ENCODE data around the gene RPL29. TPM values are rescaled to one million over a fixed set of nuclear protein-coding genes. Genes with fewer than 3 reads are reported as not detected.

RPL29 gene
- total RNA-seq, 1 donor, result 759 TPM

DNA sequence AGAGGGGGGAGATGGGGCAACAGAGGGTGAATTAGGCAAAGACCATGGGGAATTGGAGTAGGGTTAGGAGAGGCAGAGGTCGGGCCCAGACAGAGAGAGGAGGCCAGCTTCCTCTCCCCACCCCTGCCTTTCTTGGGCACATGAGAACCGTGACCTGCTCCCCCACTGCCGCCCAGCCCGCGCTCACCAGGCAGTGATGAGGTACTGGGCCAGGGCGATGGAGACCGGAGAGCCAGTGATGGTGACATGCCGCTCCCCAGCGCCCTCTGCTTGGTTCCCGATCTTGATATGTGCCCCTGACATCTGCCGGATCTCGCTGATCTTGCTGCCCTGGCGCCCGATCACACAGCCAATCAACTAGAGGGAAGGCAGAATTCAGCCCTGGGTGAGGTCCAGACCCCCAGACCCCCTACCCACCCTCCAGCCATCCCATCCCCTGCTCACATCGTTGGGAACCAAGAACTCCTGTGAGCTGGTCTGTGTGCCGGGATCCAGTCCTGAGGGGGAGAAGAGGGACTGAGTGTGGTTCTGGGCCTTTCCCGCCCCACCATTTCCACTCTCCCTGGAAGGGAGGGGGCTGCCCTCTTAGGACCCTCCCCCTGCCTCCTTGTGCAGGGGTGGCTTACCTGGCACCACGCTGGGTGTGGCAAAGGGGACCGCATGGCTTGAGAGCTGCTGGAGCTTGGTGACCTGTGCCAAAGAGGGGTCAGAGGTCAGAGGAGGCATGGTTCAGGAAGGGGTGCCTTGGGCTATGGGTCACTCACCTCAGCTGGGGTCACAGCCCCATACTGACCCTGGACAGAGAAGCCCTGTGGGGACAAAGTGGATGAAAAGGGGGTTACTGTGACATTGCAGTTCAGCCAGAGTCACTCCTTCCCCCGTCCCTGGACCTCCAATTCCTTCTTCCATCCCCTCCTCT is 36.8 kb downstream of the RPL29 start:
- H3K4me3 ChIP-seq (ENCODE audit: low read depth, low read length), result no peak overlapping the region
- no peak for DNase-seq (ENCODE audit: low read depth)
- TF ChIP-seq, protein P1, sequence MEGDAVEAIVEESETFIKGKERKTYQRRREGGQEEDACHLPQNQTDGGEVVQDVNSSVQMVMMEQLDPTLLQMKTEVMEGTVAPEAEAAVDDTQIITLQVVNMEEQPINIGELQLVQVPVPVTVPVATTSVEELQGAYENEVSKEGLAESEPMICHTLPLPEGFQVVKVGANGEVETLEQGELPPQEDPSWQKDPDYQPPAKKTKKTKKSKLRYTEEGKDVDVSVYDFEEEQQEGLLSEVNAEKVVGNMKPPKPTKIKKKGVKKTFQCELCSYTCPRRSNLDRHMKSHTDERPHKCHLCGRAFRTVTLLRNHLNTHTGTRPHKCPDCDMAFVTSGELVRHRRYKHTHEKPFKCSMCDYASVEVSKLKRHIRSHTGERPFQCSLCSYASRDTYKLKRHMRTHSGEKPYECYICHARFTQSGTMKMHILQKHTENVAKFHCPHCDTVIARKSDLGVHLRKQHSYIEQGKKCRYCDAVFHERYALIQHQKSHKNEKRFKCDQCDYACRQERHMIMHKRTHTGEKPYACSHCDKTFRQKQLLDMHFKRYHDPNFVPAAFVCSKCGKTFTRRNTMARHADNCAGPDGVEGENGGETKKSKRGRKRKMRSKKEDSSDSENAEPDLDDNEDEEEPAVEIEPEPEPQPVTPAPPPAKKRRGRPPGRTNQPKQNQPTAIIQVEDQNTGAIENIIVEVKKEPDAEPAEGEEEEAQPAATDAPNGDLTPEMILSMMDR (IDR thresholded peaks at IDR 0.05; ENCODE audit: insufficient read depth, low read depth, low read length), result no peak

DNA sequence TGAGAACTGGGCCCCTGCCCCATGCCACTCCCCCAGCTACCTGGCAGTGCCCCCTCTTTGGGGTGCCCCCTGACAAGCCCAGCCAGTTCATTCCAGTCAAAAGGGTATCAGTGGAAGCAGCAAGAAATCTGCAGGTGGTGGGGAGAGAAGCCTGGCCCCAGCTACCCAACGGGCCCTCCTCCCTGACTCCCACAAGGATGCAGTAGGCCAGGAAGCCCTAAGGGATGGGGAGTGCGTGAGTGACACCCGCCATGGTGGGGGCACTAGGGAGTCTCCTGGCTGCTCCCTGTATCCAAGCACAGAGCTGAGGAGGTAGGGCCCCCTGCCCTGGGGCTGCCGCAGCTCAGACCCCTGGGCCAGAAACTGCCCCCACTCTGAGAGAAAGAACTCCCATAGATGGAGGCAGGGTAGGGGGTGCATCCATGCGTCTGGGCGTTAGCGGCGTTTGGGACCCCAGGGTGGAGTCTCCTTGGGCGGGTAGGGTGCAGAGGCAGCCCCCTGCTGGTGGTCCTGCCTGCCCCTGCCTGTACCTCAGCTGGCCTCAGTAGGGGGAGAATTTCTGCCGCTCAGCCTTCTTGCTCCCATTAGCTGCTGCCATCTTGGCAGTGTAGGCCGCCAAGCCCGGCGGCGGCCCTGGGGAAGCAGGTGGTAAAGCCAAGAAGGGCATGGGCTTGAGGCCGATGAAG is 38.0 kb downstream of the RPL29 start:
- DNase-seq (ENCODE audit: low read depth), result no peak
- TF ChIP-seq, protein P1 (IDR thresholded peaks at IDR 0.05; ENCODE audit: insufficient read depth, low read depth, low read length), result no peak
- no peak overlapping the region for H3K4me3 ChIP-seq (ENCODE audit: low read depth, low read length)

DNA sequence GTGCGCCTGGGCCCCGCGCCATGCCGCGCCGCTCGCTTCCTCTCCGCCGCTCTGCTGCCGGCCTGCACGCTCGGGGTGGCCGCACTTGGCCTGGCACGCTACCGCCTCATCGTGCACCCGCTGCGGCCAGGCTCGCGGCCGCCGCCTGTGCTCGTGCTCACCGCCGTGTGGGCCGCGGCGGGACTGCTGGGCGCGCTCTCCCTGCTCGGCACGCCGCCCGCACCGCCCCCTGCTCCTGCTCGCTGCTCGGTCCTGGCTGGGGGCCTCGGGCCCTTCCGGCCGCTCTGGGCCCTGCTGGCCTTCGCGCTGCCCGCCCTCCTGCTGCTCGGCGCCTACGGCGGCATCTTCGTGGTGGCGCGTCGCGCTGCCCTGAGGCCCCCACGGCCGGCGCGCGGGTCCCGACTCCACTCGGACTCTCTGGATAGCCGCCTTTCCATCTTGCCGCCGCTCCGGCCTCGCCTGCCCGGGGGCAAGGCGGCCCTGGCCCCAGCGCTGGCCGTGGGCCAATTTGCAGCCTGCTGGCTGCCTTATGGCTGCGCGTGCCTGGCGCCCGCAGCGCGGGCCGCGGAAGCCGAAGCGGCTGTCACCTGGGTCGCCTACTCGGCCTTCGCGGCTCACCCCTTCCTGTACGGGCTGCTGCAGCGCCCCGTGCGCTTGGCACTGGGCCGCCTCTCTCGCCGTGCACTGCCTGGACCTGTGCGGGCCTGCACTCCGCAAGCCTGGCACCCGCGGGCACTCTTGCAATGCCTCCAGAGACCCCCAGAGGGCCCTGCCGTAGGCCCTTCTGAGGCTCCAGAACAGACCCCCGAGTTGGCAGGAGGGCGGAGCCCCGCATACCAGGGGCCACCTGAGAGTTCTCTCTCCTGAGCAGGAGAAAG is 39.6 kb downstream of the RPL29 start:
- no peak overlapping the region for H3K4me3 ChIP-seq (ENCODE audit: low read depth, low read length)
- TF ChIP-seq, protein P1 (IDR thresholded peaks at IDR 0.05; ENCODE audit: insufficient read depth, low read depth, low read length), result peak; percentile 30
- peak; percentile 42 for DNase-seq (ENCODE audit: low read depth)

DNA sequence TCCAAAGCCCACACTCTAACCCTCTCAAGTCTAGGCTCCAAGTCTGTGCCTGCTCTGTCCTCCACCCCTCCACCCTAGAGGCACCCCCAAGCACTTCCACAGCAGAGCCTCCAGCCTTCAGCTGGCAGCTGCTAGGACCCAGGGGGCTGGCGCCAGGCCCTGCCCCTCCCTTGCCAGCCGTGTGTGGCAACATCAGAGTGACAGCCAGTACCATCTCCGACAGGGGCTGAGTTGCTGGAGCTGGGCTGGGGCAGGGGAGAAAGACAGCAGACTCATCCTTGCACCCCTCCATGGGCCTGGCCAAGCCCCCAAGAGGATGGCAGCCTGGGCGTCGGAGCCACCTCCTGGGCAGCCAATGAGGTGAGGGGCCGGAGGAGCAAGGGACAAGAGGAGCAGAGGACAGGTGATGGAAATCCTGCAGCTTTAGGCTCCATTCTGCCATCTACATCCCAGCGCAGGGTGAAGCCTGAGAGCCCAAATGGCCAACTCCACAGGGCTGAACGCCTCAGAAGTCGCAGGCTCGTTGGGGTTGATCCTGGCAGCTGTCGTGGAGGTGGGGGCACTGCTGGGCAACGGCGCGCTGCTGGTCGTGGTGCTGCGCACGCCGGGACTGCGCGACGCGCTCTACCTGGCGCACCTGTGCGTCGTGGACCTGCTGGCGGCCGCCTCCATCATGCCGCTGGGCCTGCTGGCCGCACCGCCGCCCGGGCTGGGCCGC is 40.4 kb downstream of the RPL29 start, which contains the start of gene GPR62:
GPR62 (plus strand) TSS at position 207 of the 718 bp plus-strand sequence; CDS start at position 479, 272 bp downstream.
- no peak within 1 kb of the TSS for H3K4me3 ChIP-seq (ENCODE audit: low read depth, low read length)
- DNase-seq (ENCODE audit: low read depth), result no peak
- TF ChIP-seq, protein P1 (IDR thresholded peaks at IDR 0.05; ENCODE audit: insufficient read depth, low read depth, low read length), result no peak

DNA sequence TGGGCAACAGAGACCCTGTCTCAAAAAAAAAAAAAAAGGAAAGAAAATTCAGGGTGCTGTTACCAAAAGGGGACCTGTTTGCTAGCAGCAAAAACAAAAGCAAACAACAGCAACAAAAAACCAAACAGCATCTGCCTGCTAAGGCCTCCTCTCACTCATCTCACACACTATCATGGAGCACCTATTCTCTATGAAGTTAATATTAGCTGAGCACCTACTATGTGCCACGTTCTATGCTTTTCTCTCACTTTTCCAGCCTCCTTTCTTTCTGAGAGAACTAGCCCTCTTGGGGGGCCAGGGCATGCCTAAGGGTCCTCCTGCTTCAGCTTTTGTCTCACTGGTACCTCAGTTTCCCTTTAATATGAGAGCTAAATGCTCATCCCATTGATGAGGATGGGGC is 41.0 kb downstream of the RPL29 start:
- TF ChIP-seq, protein P1 (IDR thresholded peaks at IDR 0.05; ENCODE audit: insufficient read depth, low read depth, low read length), result no peak
- DNase-seq (ENCODE audit: low read depth), result no peak
- no peak overlapping the region for H3K4me3 ChIP-seq (ENCODE audit: low read depth, low read length)

DNA sequence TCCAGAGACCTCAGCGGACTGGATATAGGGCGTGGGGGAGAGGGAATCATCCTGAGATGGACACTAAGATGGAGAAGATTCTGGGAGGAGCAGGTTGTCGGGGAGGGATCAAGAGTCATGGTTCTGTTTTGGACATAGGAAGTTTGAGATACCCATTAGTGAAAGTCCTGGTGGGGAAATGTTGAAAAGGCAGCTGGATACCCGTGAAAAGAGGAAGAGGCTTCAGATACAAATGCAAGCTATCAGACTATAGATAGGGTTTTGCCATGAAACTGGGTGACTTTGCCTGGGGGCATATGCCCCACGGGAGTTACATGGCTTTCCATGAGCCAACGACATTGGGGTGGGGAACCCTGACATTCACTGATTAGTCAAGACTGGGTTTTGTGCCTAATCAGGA is 41.6 kb downstream of the RPL29 start:
- DNase-seq (ENCODE audit: low read depth), result no peak
- TF ChIP-seq, protein P1 (IDR thresholded peaks at IDR 0.05; ENCODE audit: insufficient read depth, low read depth, low read length), result no peak
- H3K4me3 ChIP-seq (ENCODE audit: low read depth, low read length), result no peak overlapping the region

All from fibroblast of villous mesenchyme (primary cell).